GM19328 (cell line): ENCODE data around the gene CYP26C1.
"Not testable (repeated sequence)": the region's sequence is repeated elsewhere in the genome, so short reads cannot be mapped to it uniquely, and the experiment has no call there.

ENCODE experiments used
- ATAC-seq: cut with Tn5 transposase; IDR thresholded peaks from one replicate; pipeline ENCODE4 v1.9.1; 2021; ENCODE audit warnings: mild to moderate bottlenecking, moderate library complexity; ENCODE audit not compliant: unreplicated experiment

CYP26C1 gene

GRCh38 chr10:93075369-93076221 lies 15.0 kb downstream of the CYP26C1 start:
- no peak for ATAC-seq

DNA sequence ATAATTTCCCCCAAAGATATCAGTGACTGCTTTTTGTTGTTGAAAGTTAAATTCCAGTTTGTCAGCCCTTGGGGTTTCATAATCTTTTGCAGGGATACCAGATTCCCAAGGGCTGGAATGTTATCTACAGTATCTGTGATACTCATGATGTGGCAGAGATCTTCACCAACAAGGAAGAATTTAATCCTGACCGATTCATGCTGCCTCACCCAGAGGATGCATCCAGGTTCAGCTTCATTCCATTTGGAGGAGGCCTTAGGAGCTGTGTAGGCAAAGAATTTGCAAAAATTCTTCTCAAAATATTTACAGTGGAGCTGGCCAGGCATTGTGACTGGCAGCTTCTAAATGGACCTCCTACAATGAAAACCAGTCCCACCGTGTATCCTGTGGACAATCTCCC lies 16.3 kb downstream of the CYP26C1 start:
- ATAC-seq, result no peak

DNA sequence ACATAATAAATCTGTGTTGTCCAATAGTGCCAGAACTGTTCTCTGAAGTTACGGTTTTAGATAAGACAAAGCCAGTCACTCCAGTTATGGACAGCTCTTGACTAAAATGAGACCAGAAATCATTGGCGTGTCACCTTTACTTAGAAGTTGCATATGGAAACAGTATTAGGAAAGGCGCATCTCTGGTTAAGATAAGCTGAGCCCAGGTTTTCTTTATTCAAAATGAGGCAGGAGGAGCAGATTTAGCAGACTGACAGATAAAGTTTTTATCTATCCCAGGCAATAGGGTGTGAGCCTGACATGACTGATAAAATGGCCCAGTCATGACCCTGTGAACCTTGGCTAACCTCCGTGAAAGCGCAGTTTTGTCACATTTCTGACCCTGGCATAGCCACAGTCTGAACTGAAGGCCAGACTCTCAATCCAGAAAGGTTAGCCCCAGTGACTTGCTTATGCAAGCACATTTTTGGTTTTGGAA lies 17.3 kb downstream of the CYP26C1 start:
- no peak for ATAC-seq

DNA sequence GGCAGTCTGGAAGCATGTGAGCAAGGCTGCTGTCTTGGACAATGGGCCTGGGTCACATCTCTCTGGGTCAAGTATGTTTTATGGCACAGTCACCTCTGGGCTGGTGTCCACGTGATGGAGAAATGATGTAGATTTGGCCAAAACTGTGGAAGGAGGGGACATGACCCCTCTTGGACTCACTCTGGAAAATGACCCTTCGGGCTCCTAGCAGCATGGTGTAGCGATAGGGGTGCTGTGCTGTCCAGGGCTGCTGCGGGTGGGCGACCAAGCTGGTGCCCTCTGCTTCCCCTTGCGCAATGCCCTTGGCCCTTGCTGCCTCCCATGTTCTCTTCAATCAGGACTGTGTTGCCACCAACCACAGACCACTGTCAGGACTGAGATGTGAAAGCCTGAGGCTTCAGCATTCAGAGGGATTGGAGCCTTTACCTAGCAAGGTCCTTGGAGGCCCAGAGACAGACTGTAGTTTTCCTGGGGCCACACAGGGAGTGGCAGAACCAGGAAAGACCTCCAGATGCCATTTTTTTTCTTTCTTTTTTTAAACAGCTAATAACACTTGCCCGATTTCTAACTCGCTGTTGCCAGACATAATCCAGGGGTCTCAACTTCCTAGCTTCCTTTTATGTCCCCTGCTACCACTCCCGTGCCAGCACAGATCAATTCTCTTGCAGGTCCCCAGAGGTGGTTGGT lies 19.2 kb downstream of the CYP26C1 start:
- no peak for ATAC-seq

GRCh38 chr10:93080350-93081046 lies 19.9 kb downstream of the CYP26C1 start:
- no peak for ATAC-seq

DNA sequence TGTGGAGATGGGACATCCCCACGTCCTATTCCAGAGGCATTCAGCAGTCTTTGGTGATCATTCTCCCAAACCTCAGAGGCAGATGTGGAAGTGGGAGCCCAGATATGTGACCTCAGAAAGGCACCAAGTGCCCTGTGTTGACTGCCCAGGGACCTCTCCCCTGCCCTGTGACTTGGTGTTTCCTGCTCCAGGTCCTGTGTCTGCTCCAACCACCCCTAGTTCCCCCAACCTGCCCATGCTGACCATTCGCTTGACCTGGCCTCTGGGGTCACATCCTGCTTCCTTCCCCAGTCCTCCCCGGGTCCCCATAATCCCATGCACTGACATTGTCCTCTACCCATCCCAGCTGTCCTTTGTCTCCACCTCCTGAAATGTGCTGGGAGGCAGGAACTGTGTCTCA lies 20.7 kb downstream of the CYP26C1 start:
- ATAC-seq, result no peak

DNA sequence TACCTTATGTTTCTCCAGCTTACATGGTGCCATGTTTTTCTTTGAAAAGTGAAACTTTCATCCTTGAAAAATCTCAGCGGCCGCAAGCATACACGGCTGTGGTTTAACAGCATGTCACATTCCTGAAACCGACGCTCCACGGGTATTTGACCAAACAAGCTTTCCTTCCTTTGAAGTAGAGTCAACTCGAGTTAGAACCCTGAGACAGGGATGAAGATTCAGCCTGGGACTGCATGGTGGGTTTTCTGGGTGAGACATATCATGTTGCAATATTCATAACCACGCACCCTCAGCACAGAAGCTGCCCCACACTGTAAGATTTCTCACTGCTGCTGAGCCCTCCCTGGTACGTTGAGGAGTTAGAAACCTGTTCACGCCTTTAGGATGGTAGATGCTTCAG lies 21.2 kb downstream of the CYP26C1 start:
- no peak for ATAC-seq

DNA sequence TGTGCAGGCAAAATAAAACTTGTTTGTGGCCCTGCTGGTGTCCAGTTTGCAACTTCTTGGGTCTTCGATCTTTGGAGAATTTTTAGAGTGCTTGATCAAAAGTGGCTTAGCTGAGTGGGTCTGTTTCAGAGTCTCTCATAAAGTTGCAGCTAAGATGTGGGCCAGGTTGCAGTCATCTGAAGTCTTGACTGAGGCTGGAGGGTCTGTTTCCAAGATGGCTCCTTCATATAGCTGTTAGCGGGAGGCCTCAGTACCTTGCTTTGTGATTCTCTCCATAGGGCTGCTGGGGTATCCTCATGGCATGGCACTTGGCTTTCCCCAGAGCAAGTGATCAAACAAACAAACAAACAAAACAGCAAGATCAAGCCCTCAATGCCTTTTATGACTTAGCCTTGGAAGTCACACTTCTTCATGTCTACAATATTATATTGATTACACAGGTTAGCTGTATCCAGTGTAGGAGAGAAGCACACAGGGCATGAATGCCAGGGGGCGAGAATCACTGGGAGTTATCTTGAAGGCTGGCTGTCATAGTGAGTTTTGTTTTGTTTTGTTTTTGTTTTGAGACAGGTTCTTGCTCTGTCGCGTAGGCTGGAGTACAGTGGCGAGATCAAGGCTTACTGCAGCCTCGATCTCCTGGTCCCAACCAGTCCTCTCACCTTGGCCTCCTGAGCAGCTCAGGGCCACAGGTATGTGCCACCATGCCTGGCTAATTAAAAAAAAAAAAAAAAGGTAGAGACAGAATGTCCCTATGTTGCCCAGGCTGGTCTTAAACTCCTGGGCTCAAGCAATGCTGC lies 23.3 kb downstream of the CYP26C1 start:
- no peak for ATAC-seq

DNA sequence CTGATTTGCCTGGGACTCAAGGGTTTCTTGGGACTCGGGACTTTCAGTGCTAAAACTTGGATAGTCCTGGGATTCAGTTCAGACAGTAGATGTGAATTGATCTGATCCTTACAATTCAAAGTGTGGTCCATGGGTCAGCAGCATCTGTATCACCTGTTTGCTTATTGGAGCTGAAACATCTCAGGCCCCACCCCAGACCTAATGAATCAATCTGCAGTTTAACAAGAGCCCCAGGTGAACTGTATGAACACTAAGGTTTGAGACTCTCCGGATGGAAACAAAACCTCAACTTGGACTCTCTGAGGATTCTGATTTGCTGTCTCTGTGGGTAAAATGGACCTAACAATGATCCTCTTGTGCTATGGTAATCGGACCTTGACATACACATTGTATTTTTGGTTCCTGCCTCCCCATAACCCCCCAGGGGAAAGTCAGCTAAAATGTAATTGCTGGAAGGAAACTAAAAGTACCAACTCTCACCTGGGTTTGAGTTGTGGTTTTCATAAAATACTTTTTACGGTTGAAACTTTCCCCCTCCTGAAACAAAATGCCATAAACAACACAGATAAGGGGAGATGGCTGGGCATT lies 24.8 kb downstream of the CYP26C1 start:
- no peak for ATAC-seq

- no peak for ATAC-seq
These were observed 25.7 kb downstream of the CYP26C1 start for GRCh38 chr10:93086289-93086688.

- no peak for ATAC-seq
These were observed 27.2 kb downstream of the CYP26C1 start for GRCh38 chr10:93087846-93088245.

- ATAC-seq, result no peak
These were observed 27.9 kb downstream of the CYP26C1 start for GRCh38 chr10:93088466-93088865.

DNA sequence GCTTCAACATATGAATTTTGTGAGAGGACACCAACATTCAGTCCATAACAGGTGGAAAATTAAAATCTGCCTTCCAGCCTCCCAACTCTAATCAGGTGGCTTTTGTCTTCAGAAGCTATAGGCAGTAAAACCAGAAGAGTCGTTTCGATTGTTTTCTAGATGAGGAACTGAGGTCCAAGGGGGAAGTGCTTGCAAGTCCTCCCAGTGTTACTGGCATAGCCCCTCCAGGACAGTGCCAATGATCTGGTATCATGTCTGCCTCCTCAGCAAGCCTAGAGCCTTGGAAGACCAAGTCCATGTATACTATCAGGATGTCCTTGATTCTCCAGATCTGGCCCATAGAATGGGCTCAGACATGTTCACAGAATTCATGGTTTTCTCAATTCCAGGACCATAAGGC lies 30.0 kb downstream of the CYP26C1 start:
- no peak for ATAC-seq

- ATAC-seq, result no peak
These were observed 31.4 kb downstream of the CYP26C1 start for GRCh38 chr10:93091960-93092359.

- ATAC-seq, result no peak
These were observed 34.6 kb downstream of the CYP26C1 start for GRCh38 chr10:93095225-93095624.

DNA sequence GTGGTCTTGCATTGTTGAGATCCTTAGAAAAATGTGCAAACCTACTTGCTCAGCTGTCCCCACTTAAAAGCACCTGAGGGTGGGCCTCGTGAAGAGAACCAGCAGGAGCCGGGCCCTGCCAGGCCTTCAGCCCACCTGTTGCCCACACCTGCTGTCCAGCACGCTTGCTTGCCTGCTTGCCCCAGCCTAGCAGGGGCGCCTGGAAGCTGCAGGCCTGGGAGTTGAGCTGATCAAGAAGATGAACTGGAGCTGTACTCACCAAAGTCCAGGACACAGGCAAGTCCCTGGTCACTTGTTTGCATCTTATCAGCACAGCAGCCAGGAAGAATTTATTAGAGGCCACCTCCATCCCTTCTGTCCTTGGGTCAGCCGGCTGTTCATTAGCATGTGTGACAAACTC lies 36.3 kb downstream of the CYP26C1 start:
- ATAC-seq, result no peak

GRCh38 chr10:93097386-93097785 lies 36.8 kb downstream of the CYP26C1 start:
- no peak for ATAC-seq

- no peak for ATAC-seq
These were observed 38.2 kb downstream of the CYP26C1 start for GRCh38 chr10:93098816-93099215.

DNA sequence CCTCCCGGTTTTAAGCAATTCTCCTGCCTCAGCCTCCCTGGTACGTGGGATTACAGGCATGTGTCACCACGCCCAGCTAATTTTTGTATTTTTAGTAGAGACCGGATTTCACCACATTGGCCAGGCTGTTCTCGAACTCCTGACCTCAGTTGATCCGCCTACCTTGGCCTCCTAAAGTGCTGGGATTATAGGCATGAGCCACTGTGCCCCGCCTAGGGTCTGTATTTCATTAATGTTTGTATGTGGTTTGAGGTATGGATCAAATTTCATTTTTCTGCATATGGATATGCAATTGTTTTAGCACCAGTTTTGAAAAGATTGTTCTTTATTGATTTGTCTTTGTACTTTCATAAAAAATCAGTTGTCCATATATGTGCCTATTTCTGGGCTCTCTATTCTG lies 39.1 kb downstream of the CYP26C1 start:
- ATAC-seq, result no peak

DNA sequence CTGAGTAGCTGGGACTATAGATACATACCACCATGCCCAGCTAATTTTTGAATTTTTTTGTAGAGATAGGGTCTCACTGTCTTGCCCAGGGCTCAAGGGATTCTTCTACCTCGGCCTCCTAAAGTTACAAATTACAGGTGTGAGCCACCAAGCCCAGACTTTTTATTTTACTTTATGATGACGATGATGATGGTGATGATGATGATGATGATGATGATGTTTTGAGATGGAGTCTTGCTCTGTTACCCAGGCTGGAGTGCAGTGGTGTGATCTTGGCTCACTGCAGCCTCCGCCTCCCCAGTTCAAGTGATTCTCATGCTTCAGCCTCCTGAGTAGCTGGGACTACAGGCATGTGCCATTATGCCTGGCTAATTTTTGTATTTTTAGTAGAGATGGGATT lies 40.5 kb downstream of the CYP26C1 start:
- not testable (repeated sequence) for ATAC-seq
